ENCODE measurements around the gene GLT1D1.
"Not testable (repeated sequence)": the region's sequence is repeated elsewhere in the genome, so short reads cannot be mapped to it uniquely, and the experiment has no call there.

The GLT1D1 gene

DNA sequence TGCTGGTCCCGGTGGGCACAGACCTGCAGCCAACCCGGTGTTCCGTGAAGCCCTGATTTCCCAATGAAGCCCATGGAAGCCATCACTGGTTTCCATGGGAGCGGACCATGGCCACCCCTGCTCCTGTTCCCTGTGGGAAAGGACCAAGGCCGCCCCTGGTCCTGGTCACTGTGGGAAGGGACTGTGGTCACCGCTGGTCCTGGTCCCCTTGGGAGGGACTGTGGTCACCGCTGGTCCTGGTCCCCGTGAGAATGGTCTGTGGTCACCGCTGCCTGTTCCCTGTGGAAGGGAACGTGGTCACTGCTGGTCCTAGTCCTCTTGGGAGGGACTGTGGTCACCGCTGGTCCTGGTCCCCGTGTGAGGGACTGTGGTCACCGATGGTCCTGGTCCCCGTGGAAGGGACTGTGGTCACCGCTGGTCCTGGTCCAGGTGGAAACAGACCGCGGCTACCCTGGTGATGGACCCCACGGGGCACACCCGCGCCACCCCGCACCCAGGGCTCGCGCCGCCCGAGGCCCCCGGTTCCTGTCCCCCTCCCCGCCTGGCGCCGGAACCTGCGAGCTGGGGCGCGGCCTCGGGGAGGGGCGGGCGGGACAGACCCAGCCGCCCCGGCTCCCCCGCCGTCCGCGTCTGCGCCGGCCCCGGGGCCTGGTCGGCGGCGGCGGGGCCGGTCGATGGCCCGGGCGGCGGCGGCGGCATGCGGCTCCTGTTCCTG is at the start of gene GLT1D1:
Gene GLT1D1 (plus strand): TSS at position 594 of the 715 bp plus-strand sequence. CDS start 104 bp downstream, at position 698.
- DNase-seq: no peak

DNA sequence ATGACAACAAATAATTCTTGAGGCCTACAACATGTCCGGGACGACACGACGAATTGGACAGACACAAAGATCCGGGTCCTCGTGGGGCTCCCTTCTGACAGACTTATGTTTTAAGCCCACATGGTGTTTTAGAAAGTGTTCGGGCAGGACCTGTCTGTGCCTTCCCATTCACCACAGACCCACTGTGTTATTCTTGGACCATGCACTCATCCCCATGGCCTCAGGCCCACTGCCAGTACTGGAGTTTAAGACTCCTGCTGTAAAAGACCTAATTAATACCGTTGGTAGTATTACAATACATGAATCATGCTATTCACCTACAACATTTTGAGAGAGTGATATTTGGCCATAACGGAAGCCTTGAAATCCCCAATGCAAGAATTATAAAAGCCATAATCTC is 49.5 kb upstream of the GLT1D1 start:
- no peak for DNase-seq

- DNase-seq: no peak
Observed at GRCh38 chr12:128804762-128805161, 48.5 kb upstream of the GLT1D1 start.

GRCh38 chr12:128805406-128805805 is 47.9 kb upstream of the GLT1D1 start:
- not testable (repeated sequence) for DNase-seq

GRCh38 chr12:128806573-128806972 is 46.7 kb upstream of the GLT1D1 start:
- no peak for DNase-seq

DNA sequence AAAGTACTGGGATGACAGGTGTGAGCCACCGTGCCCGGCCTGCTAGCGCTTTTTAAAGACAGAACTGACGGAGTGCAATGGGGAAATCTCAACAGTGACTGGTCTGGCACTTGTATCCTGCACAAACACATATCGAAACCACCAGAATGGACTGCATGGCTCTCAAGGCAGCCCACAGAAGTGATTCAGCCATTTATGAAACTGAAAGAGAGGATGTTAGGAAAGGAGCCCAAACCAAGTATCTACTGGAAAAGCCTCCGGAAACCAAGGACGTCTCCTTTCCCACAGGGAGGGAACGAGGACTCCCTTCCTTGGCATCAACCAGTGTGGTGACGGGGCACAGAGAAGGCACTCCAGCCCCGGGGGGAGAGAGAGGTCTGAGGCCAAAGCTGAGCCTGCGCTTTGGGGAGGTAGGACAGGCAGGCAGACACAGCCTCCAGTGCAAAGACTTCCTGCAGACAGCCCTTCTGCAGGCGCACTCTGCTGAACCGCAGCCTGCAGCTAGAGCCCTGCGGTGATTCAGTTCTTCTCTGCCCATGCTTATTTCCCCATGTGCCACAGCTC is 46.0 kb upstream of the GLT1D1 start:
- no peak for DNase-seq

DNA sequence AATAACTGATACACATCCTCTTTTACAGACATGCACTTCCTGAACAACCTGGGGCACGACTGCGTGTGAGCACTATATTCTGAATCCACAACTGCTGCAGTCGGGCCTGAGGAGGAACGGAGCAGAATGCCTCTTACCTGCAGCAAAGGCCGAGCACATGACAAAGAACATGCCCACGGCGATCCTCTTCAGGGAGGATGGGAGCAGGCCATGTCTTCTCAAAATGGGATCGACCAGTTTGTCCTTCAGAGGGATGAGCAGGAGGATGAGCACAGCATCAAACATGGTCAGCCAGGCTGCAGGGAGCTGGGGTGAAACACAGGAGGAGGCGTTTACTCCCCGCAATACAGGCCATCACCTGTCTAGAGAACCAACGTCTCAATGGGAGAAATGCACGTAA is 44.6 kb upstream of the GLT1D1 start:
- DNase-seq: no peak

GRCh38 chr12:128810182-128811127 is 42.8 kb upstream of the GLT1D1 start:
- DNase-seq: no peak

GRCh38 chr12:128811806-128812205 is 41.5 kb upstream of the GLT1D1 start:
- DNase-seq: no peak

DNA sequence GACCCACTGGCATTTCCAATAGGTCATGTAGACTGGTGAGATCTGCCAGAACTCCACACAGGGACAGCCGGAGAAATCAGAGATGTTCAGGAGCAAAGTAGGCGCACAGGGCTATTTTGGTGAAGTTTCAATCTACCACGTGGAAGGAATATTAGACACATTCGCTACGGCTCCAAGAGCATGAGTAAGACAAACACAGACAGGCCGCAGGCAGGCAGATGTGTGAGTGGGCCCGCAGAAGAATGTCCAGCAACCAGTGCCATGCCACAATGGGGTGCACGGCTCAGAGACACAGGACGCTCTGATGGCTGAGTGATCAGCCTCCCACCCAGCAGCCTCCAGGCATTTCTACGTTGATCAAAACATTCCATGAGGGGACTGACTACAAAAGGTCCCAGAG is 39.9 kb upstream of the GLT1D1 start:
- DNase-seq: no peak

DNA sequence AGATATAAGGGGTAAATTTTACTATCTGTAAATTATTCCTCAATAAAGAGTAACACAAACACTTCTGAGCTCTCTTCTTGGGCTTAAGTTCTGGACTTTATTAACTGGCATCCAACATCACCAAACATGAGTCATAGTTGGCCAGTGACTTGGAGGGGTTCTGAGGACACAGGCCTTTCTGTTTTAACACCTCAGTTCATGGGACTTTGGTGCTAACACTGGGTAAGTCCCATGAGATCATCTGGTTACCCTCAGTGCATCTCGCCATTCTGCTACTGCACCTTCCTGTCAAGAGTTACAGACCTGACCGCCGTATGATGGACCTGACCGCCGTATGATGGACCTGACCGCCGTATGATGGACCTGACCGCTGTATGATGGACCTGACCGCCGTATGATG is 39.4 kb upstream of the GLT1D1 start:
- DNase-seq: no peak

GRCh38 chr12:128814411-128815261 is 38.6 kb upstream of the GLT1D1 start:
- no peak for DNase-seq

DNA sequence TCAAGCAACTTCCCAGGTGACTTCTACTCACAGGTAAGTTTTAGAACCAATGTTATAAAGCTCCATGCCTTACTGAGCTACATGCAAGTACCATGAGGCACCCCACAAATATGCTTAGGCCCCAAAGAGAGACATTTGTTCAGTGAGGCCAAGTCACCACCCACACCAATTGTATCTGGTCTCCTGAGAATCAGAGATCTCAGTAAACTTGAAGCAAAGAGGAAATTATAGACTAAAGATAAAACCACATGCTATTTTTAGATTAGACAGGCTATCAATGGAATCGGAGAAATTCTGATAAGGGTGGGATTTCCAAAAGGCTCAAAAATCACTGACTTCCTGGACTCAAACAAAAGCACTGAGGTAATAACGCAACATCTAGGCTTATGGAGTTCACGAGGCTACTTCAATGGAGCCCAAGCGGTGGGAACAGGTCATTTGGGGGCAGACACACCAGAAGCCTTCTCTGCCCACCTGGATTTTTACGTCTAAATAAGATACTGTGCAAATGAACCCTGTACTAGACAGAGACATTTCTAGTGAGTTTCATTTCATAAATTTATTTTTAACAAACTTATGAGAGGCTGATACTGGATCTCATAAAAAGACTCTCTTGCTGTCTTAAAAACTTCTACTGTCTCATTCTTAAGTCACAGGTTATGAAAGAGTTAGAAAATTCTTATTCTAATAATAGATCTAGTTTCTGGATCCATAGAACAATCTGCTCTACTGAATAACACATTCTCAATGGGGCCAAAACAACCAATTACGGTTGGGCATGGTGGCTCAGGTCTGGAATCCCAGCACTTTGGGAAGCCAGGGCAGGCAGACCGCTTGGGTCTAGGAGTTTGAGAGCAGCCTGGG is 37.3 kb upstream of the GLT1D1 start:
- no peak for DNase-seq

- no peak for DNase-seq
Observed at GRCh38 chr12:128816643-128816920, 36.7 kb upstream of the GLT1D1 start.

DNA sequence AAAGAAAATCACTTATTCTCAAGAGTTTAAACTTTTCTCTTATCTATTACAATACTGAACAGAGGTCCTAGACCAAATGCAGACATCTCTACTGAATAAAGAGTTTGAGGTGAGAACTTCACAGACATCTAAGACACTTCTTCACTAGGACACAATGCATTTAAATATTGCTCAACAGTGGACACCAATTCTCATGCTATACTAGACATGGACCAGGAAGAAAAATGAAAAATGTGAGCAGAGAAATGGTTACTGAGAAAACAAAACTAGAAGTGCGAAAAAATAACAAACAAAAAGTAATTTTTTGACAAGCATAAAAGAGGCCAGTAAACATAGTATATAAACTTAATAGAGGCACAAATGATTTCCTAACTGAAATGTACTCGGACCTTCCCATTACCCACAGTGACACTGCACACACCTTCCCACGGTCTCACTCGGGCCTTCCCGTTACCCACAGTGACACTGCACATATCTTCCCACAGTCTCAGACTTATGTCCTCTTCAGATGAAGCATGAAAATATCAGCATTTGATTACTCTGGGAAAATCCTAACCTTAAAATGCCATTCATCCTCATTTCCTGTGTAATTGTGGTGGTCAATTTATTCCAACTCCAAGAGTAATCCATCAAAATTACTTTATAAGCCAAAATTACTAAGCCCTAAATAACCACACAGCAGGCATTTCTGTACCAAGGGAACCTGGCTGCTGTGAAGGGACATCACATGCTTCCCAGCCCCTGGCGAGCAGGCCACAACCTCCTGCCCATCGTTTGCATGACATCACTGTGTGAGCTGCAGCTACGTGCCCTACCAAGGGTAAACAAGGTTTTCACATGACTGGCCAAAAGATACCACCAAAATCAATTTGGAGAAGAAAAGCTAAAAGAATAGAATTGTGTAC is 35.9 kb upstream of the GLT1D1 start:
- DNase-seq: peak in 1 of 2 experiments; percentile 46

DNA sequence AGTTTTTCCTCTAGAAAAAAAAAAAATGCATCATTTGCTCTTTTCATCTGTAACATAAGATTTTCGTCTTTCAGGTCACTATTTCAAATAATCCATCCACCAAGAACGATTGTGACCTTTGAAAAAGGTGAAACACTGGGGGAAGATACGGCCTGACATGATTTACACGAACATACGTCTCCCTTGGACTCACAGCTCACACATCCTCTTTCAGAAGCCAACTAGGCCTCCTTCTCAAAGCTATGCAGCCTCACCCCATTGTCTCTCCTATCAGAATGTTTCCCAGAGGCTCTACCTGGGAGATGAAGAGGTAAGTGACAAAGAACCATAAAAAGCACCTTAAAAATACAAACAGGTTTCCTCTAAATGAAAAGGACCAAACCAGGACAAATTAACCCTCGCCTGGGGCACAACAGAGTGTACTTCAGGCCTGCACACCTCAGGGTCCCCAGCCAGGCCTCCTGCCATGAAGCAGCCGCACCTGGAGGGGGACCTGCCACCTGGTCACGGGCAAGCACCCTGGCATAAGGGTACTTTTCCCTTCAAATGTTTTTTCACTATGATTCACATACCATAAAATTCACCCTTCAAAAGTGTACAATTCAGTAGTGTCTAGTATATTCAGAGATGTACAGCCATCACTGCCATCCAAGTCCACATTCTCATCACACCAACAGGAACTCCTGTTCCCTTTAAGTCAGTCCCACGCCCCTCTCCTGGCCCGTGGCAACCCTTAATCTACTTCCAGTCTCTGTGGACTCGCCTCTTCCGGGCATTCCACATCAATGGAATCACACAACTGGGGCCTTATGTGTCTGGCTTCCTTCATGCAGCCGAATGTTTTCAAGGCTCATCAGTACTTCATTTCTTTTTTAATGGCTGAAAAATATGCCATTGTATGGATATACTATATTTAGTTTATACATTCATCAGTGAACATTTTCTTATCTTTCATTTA is 34.9 kb upstream of the GLT1D1 start:
- no peak for DNase-seq

DNA sequence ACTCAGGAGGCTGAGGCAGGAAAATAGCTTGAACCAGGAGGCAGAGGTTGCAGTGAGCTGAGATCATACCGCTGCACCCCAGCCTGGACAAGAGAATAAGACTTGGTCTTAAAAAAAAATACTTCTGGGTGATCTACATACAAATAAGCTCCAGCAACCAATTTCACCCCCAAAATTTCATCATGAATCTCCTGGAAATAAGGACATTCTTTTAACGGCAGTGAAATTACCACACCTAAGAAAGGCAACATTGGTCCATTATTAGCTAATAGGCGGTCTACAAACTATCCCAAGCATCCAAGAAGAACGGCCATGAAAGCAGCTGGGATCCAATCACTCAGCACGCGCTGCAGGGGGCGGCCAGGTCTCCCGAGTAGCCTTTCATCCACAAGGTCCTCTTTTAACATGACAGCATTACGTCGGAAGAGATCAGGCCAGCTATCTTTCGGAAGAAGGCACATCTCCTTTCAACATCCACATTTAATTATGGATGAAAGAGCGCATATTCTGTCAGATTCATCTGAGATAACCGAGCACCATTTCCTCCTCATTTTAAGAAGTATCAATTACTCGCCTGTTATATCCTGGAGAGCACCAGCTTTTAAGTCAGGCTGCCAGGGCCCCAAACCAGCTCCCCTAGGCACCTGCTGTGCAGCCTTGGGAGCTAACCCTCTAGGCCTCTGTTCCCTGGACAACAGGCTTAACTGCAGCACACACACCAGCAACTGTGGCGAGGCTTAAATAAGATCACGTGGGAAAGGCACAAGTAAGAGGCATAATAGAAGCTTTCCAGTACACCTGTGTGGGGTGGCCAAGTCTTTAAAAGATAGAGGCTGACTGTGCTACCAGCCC is 33.8 kb upstream of the GLT1D1 start:
- DNase-seq: no peak

DNA sequence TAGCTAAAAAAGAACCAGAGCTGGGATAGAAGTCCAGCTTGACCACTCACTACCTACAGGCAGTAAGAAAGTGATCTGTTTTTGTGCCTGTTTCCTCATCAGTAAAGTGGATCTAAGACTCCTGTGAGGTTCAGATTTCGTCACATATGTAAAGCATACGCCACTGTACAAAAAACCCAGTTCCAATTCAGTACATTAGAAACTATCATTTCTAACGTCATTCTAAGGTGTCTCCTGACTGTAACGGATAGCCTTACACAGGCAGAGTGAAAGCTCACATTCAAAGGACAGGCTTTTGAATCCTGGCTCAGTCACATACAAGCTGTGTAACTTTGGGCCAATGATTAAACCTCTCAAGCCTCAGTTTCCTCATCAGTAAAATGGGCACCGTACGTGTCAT is 33.0 kb upstream of the GLT1D1 start:
- DNase-seq: no peak
